Superior temporal gyrus (tissue), 1 donor: ENCODE results near the gene MYO9A.
"Not testable (repeated sequence)": the region's sequence is repeated elsewhere in the genome, so short reads cannot be mapped to it uniquely, and the experiment has no call there.

ENCODE experiments used
- DNase-seq: peaks from one replicate; pipeline ENCODE4 v3.0.0-alpha.2; 2016; ENCODE audit errors: extremely low spot score

The MYO9A gene

DNA sequence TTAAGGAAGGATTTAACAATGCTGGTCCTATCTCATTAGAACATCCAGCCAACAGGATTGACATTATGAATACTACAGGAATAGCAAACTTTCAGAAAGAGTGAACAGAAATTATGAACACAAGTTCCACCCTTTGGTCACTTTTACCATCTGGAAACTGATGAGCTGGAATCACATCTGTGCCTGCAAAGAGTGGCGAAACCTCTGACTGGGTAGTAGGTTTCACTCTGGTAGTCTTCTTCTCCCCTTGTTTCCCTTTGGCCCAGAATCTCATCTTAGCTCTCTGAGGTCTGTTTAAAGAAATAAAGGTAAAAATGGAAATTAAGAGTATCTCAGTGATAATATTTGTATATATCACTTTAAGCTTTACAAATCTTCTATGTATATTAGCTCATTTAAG, 234.5 kb downstream of the MYO9A start:
- DNase-seq: no peak

DNA sequence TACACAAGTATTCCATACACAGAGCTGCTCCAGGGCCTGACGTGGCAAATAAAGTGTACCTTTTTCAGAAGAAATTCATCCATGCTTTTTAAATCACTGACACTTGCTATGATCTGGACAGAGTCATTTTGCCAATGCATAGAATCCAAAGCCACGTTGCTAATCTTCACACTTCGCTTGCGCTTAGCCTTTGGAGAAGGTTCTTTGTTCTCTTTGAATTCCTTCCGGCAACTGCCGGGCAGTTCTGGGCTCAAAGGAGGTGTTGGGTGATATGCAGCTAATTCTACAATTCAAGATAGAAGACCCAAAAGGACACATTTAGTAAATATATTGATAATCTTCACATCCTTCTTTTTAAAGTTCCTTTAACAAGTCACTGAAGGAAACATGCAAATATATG, 237.7 kb downstream of the MYO9A start:
- no peak for DNase-seq

- no peak for DNase-seq
Observed at GRCh38 chr15:71874245-71874644, 243.7 kb downstream of the MYO9A start.

DNA sequence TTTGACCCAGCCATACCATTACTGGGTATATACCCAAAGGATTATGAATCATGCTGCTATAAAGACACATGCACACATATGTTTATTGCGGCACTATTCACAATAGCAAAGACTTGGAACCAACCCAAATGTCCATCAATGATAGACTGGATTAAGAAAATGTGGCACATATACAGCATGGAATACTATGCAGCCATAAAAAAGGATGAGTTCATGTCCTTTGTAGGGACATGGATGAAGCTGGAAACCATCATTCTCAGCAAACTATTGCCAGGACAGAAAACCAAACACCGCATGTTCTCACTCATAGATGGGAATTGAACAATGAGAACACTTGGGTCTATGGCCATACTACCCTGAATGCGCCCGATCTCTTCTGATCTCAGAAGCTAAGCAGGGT, 259.7 kb downstream of the MYO9A start:
- DNase-seq: not testable (repeated sequence)

- no peak for DNase-seq
Observed at GRCh38 chr15:71853543-71853942, 264.4 kb downstream of the MYO9A start.

- DNase-seq: no peak
Observed at GRCh38 chr15:71844916-71845315, 273.0 kb downstream of the MYO9A start.

DNA sequence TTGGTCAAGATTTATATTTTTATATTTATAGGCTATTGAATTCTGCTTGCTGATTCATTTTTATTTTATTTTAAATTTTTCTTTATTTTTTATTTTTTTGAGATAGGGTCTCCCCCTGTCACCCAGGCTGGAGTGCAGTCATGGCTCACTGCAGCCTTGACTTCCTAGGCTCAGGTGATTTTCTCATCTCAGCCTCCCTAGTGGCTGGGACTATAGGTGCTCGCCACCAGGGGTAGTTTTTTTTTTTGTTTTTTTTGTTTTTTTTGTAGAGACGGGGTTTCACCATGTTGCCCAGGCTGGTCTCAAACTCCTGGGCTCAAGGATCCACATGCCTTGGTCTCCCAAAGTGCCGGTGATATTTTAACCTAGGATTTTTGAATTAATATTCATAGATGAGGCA, 276.4 kb downstream of the MYO9A start:
- DNase-seq: no peak

DNA sequence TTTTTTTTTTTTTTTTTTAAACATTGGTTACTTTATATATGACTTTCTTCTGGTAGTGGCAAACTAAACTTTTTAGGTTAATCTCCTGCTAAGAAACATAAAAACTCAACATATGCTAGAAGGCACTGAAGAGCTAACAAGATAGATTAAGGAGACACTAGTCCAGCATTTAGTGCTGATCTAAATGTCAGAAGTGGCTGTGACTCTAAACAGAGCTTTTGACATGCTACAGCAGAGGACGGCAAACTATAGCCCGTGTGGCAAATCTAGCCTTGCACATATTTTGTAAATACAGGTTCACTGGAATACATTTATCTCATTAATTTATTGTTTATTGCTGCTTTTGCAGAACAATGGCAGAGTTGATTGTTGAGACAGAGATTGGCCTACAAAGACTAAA, 287.0 kb downstream of the MYO9A start:
- DNase-seq: no peak

DNA sequence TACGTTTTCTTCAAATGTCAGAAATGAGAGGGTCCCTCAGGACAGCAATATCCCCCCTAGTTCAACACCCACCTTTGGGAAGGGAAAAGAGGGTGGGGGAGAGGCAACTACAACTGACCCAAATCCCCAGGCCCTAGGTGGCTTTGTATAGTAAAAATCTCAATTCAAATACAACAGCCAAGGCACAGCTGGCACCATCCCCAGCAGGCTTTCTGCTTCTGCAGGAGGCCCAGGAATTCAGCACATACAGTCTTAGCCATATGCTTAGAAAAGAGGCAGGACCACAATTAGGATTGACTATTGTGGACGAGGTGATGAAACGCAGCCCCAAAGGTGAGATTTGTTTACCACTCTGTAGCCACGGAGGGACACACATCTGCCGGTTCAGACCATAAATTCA, 291.8 kb downstream of the MYO9A start:
- no peak for DNase-seq

DNA sequence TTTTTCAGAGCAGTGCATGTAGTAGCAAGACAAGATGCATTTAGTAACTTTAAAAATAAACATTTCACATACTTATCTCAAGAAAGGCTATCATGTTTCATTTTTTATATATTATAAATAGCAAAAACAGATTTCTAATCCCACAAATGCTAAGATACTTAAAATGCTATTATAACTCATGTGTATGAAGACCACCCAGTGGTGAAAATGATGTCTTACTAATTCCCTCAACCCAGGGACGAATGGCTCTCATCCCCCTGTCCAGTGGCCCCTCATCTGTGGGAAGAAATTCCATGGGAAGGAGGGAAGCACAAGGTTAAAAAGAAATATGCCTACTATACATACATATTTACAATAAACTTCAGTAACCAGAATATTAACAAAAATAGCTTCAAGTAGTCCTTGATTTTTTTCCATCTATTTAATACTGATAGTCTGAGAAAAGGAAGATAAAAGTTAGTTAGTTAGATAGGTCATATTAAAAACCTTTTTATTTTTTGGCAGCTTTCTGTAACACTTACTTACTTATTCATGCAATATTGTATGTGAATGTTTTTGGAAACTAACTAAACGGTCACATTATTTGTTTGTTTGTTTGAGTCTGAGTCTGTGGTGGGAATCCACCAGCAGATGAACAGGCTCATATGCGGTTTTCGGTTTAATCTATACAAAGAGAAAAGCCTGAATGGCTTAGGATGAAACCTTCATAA, 292.8 kb downstream of the MYO9A start:
- DNase-seq: no peak

DNA sequence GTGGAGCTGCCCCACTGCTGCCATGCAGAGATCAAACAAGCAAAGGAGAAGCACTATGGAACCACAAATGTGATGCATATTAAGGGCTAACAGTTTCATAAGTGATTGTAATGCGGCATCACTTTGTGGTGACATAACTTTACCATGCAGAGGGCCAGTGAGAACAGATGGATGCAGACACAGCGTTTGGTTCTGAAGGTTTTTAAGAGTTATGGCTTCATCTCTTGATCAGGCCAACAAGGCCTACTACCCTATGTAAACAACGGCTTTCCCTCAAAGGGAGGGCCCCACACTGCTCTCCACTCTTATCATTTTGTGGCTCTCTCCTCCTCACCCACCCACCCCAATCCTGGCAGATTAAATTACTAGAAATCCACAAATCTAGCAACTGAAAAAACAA, 294.1 kb downstream of the MYO9A start:
- DNase-seq: no peak

DNA sequence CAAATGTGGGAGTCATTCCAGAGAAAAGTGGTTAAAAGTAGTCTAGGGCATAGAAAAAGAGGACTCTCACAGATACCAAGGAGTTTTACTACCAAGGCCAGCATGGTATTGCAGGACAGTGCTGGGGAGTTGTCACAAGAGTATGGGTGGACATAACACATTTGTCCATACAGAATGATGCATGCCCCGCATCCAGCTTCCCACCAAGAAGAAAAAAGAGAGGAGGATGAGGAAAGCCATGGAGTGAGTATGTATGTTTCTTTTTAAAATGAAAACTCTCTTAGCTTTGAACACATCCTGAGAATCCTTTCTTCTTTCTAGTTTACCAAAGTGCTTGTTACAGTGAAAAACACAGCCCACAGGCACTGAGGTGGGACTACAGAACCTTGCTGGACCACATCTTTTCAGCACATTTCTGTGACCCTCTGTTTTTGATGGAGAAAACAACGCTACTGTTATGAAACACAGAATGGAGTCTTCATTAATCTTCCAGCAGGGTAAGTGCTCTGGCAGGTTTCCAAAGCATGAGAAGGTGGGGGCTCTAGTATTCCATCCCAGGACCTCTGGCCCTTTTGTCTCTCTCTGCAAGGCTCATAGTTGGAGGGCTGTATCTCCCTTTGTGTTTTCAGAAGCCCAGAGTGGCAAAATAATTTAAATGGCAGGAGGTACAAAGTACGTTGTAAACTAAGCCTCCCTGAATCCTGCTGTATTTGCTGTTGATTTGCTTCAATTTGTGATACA, 294.9 kb downstream of the MYO9A start:
- no peak for DNase-seq

GRCh38 chr15:71821547-71822129, 296.3 kb downstream of the MYO9A start:
- DNase-seq: no peak

GRCh38 chr15:71820127-71820526, 297.8 kb downstream of the MYO9A start:
- DNase-seq: no peak

DNA sequence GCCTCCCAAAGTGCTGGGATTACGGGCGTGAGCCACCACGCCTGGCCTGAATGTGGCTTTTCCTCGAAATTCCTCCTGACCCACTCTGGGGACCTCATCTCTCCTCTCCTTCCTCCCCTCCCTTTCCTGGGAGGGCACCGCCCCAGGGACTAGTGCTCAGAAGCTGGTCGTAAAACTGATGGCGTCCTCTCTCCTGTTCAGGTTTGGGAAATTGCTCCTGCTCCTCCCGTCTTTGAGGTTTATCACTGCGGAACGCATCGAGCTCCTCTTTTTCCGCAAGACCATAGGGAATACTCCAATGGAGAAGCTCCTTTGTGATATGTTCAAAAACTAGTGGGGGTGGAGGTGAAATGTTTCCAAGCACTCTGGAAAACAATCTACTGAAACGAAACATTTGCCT, 300.6 kb downstream of the MYO9A start:
- DNase-seq: no peak

DNA sequence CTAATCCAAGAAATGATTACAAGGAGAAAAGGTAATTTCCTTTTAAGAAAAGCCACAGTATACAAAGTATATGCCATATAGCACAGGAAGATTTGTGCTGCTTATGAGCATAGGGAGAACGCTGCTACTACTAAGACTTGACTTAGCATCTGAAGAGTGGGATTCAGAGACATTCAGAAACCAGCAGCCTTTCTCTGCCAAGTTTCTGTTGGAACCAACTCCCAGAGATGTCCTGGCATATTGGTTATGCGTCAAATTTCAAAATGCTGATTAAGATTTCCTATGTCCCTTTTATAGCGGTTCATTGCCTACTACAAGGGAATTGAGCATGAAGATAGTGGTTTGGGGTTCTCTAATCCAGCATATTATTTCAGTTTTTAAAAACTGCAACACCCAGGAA, 302.6 kb downstream of the MYO9A start:
- DNase-seq: no peak

DNA sequence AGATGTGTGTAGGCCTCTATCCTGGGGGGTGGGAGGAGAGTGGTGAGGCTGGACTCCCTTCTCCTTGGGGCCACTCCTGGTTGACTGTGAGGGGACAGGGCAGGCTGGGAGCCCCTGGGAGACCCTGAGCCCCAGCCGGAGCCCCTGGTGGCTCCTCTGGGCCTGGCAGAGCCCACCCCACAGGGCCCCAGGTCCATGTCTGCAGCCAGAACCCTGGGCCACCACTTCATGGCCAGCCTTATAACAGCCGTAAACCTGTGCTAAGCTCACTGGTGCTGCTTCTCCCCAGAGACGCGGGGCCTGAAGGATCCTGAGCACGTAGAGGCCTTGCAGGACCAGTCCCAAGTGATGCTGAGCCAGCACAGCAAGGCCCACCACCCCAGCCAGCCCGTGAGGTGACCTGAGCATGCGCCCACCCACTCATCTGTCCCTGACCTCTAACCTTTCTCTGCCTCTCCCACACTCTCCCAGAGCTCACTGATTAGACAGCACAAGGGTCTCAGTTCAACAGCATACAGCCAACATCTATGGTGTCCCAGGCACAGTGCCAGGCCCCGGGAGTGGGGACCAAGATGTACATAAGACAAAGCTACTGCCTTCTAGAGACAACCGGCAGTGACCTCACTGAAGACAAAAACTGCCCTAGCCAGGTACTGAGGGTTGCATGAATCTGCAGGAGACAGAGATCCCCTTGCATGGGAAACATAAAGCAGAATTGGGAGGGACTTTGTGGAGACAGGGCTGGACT, 304.1 kb downstream of the MYO9A start:
- no peak for DNase-seq

DNA sequence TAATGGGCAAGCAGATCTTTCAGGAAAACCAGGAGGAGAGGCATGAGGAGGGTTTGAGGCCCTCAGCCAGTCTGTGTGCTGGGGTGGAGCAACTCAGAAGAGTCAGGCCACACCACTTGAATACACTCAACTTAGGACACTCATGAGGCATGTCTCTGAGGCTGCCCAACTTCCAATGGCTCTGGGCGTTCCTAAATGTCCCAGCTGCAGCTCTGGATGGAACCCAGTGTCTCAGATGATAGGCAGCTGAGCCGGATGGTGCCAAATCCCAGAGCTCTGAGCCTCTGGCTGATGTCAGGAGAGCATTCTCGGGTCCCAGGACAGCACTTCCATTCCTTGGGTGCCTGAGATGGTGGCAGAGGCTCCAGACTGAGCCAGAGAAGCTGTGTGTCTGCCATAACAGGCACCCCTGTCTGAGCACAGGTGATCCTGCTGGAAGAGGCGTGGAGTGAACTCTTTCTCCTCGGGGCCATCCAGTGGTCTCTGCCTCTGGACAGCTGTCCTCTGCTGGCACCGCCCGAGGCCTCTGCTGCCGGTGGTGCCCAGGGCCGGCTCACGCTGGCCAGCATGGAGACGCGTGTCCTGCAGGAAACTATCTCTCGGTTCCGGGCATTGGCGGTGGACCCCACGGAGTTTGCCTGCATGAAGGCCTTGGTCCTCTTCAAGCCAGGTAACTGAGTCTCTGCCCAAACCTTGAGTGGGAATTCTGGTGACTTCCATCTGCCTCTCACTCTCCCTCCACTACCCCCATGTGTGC, 304.8 kb downstream of the MYO9A start:
- no peak for DNase-seq

- DNase-seq: no peak
Observed at GRCh38 chr15:71811752-71812735, 305.9 kb downstream of the MYO9A start.

DNA sequence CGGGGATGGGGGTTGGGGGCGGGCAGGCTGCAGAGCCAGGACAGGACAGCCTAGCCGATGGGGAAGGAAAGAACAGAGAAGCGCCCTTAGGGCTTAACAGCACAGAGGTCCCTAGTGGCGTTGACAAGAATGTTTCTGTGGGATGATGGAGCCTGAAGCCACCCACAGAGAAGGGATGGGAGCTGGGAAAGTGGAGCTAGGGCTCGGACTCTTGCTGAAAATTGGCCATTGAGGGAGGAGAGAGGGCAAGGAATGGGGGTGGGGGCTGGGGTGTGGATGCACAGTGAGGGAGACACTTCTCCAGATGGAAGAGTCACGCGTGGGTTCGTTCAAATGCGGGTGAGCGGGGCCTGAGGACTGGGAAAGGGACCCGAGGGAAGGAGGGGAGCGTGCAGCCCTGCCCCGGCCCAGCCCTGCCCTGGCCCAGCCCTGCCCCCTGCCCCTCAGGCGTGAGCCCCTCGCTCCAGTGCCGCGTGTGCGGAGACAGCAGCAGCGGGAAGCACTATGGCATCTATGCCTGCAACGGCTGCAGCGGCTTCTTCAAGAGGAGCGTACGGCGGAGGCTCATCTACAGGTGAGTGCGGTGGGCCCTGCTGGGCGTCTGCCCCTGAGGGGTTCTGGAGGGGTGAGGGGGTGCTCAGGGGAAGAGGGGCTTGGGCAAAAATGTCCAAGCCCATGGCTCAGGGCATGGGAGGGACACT, 306.8 kb downstream of the MYO9A start:
- DNase-seq: no peak
